B cell (primary cell): ENCODE results near the gene GSKIP. TPM values are rescaled to one million over a fixed set of nuclear protein-coding genes. Genes with fewer than 3 reads are reported as not detected.
A peak's percentile ranks its signal among the peaks of the same experiment; 100 is the strongest.

ENCODE experiments used
- ATAC-seq: fragments of 200-7000 bp; cut with Tn5 transposase; one replicate; pipeline ENCODE4 v1.10.0; 2021; ENCODE audit warnings: low read depth, mild to moderate bottlenecking, moderate number of reproducible peaks, moderate library complexity
- CTCF ChIA-PET: fragments of 350-600 bp; sonication (Branson Sonifier 250); formaldehyde crosslinking; loops from one replicate; lab custom pipeline; 2021; ENCODE audit warnings: antibody characterized with exemption, inconsistent platforms; lab: Charles Lee
- POLR2A ChIA-PET: fragments of 350-600 bp; sonication (Branson Sonifier 250); formaldehyde crosslinking; loops from one replicate; lab custom pipeline; 2021; ENCODE audit warnings: antibody characterized with exemption; lab: Charles Lee
- DNase-seq: peaks from one replicate; pipeline ENCODE4 v3.0.0; 2013
- H2AFZ ChIP-seq: 2 replicates; pipeline ENCODE4 v1.6.1; 2012; ENCODE audit warnings: mild to moderate bottlenecking, low read depth, low read length; ENCODE audit not compliant: insufficient read depth, poor library complexity, severe bottlenecking
- H3K27ac ChIP-seq, 2 donors: 1 replicate in 1 of 2; 2 replicates in 1 of 2; pipeline ENCODE4 v1.5.1; 2012 to 2013; ENCODE audit warnings: low read length in 2 of 2, mild to moderate bottlenecking in 2 of 2, moderate library complexity in 1 of 2
- H3K27me3 ChIP-seq, 4 experiments: fragments of 200-600 bp in 1 of 4; sonication (generic) in 1 of 4; replicated peaks in 1 of 4; 1 replicate in 2 of 4; 2 replicates in 2 of 4; pipeline versions ENCODE4 v1.6.1 to v1.7.0; 2013 to 2016; ENCODE audit warnings: low read length in 3 of 4, mild to moderate bottlenecking in 2 of 4, mixed read lengths in 1 of 4, moderate library complexity in 1 of 4; ENCODE audit not compliant: insufficient read depth in 4 of 4, control insufficient read depth in 3 of 4; ENCODE audit errors: control extremely low read depth in 1 of 4
- H3K36me3 ChIP-seq, 2 experiments: replicated peaks in 1 of 2; 1 replicate in 1 of 2; 2 replicates in 1 of 2; pipeline versions ENCODE4 v1.6.1 to v1.7.1; 2013; ENCODE audit warnings: low read length in 1 of 2; ENCODE audit not compliant: insufficient read depth in 2 of 2, control insufficient read depth in 1 of 2; ENCODE audit errors: control extremely low read depth in 1 of 2, extremely low read depth in 1 of 2
- H3K4me1 ChIP-seq, 2 donors: fragments of 200-600 bp in 1 of 2; sonication (generic) in 1 of 2; 1 replicate in 1 of 2; 2 replicates in 1 of 2; pipeline versions ENCODE4 v1.5.1 to v1.6.1; 2013 to 2017; ENCODE audit warnings: low read length in 2 of 2; ENCODE audit not compliant: control insufficient read depth in 2 of 2, insufficient read depth in 2 of 2
- H3K4me2 ChIP-seq: replicated peaks from 2 replicates; pipeline ENCODE3; 2012; ENCODE audit warnings: mild to moderate bottlenecking, low read depth, low read length; ENCODE audit not compliant: poor library complexity, severe bottlenecking
- H3K4me3 ChIP-seq, 5 experiments: fragments of 200-600 bp in 1 of 5; sonication (generic) in 1 of 5; 1 replicate in 3 of 5; 2 replicates in 2 of 5; pipeline versions ENCODE4 v1.5.1 to v1.7.0; 2011 to 2016; ENCODE audit warnings: low read length in 4 of 5, mild to moderate bottlenecking in 4 of 5, low read depth in 2 of 5, control low read depth in 1 of 5, moderate library complexity in 1 of 5; ENCODE audit not compliant: insufficient read depth in 1 of 5; ENCODE audit errors: control extremely low read depth in 1 of 5, extremely low read depth in 1 of 5
- H3K79me2 ChIP-seq: fragments of 200-600 bp; sonication (generic); one replicate; pipeline ENCODE4 v1.6.0; 2016; ENCODE audit warnings: low read length; ENCODE audit not compliant: control insufficient read depth, insufficient read depth
- H3K9ac ChIP-seq: fragments of 200-600 bp; sonication (generic); 2 replicates; pipeline ENCODE4 v1.6.1; 2017; ENCODE audit warnings: mild to moderate bottlenecking, low read length, moderate library complexity
- H3K9me3 ChIP-seq, 3 donors: one replicate each; pipeline versions ENCODE4 v1.6.1 to v1.7.1; 2013; ENCODE audit warnings: low read length in 2 of 3; ENCODE audit not compliant: control insufficient read depth in 2 of 3, insufficient read depth in 1 of 3; ENCODE audit errors: control extremely low read depth in 1 of 3
- H4K20me1 ChIP-seq: 2 replicates; pipeline ENCODE4 v1.6.0; 2012; ENCODE audit warnings: mild to moderate bottlenecking, low read length; ENCODE audit not compliant: insufficient read depth, control insufficient read depth, poor library complexity, severe bottlenecking
- H3K27ac Mint-ChIP-seq: one replicate; pipeline ENCODE4 v1.8.0; 2021; ENCODE audit warnings: mixed read lengths
- H3K27me3 Mint-ChIP-seq: one replicate; pipeline ENCODE4 v1.8.0; 2021; ENCODE audit warnings: mixed read lengths
- H3K4me1 Mint-ChIP-seq: one replicate; pipeline ENCODE4 v1.8.0; 2021; ENCODE audit warnings: mixed read lengths
- H3K4me3 Mint-ChIP-seq: one replicate; pipeline ENCODE4 v1.8.0; 2021; ENCODE audit warnings: mixed read lengths
- H3K9me3 Mint-ChIP-seq: one replicate; pipeline ENCODE4 v1.8.0; 2022; ENCODE audit warnings: mixed read lengths; ENCODE audit not compliant: insufficient read depth
- EZH2 ChIP-seq: IDR thresholded peaks from 2 replicates; pipeline ENCODE4 v1.6.1; 2012; ENCODE audit warnings: borderline replicate concordance, low read depth, mild to moderate bottlenecking, moderate library complexity, low read length; ENCODE audit not compliant: insufficient read depth, poor library complexity, severe bottlenecking
- WGBS: methylation state at CpG from one replicate; pipeline ENCODE4 v1.1.5; 2013; ENCODE audit warnings: missing lambda C conversion rate; ENCODE audit not compliant: insufficient coverage; 5-methylcytosine and 5-hydroxymethylcytosine counted together
- intact Hi-C: fragments of 100-400 bp; cut with micrococcal nuclease; formaldehyde crosslinking; loops from one replicate; pipeline ENCODE4 v1.10.0; 2022
- polyA plus RNA-seq: library from polyadenylated mRNA; depleted of rRNA; stranded (reverse); fragments of >200 nt; gene quantifications from 2 replicates; pipeline ENCODE4 v1.2.3, GENCODE V29; 2012
- total RNA-seq, 2 donors: library from RNA; stranded (reverse); fragments of 120-200 nt in 1 of 2; gene quantifications; 1 replicate in 1 of 2; 2 replicates in 1 of 2; pipeline versions ENCODE4 v1.2.3 to v1.2.4, GENCODE V29; 2013 to 2022
- TF ChIP-seq, protein P1 (sequence below): fragments of 200-600 bp; IDR thresholded peaks from one replicate; pipeline ENCODE4 v1.8.0; 2022; ENCODE audit warnings: antibody characterized with exemption, mild to moderate bottlenecking

Gene GSKIP
- total and polyA plus RNA-seq, 2 donors (not counting 1 experiment from before 2014, with no cell fraction given), result 5.7 to 15.8 TPM

DNA sequence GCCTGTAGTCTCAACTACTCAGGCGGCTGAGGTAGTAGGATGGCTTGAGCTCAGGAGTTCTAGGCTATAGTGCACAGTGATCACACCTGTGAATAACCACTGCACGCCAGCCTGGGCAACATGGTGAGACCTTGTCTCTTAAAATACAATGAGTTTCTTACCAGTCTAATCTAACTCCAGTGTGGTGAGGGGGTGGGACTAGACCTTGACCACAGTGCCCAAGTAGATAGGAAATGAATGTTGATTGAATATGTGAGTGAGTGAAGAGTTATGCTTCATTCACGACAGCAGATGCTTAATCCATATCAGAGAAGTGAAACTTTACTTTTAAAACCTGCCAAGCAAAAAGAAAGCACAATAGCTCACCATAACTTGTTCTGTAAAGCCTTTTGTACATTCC, 17.4 kb downstream of the GSKIP start:
- no peaks in the 10 kb centered on the region for H3K27me3 ChIP-seq
- peak overlapping the region; percentile 27 for H3K27ac Mint-ChIP-seq
- POLR2A ChIA-PET, result no interaction called here

DNA sequence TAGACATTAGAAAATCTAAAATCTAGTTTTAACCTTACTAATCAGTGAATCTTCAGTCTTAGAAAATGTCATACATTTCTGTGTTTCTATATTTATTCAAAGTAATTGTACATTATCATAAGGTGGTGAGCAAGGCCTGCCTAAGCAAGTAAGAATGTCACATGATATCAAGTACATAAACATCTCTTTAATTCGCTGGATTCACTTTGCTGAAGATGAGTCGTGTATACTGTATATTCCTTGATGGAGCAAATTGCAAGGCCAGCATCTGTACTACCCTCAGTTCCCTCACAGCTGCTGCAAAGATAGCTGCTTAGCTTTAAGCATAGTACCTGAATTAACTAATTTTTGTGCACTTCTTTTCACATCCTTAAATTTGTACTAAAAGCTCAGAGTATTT, 20.1 kb downstream of the GSKIP start:
- H3K27me3 Mint-ChIP-seq, result no peaks in the 10 kb centered on the region
- POLR2A ChIA-PET, result no interaction called here
- H3K4me1 Mint-ChIP-seq, result peaks cover 9% of the 10 kb centered on the region
- DNase-seq (no peak), ATAC-seq (no peak)
- peaks cover 4 to 7% of the 10 kb centered on the region in 2 donors for H3K4me1 ChIP-seq
- CTCF ChIA-PET, result no interaction called here
- H3K27me3 ChIP-seq, result no peaks in the 10 kb centered on the region
- H3K79me2 ChIP-seq, result peaks cover 3% of the 10 kb centered on the region
- no peaks in the 10 kb centered on the region for H3K9me3 Mint-ChIP-seq
- H2AFZ ChIP-seq, result no peak overlapping the region
- 92% methylated on average over 2 of the region's 2 CpGs for WGBS
- no peaks in the 10 kb centered on the region for H3K9me3 ChIP-seq
- no peak overlapping the region for H3K4me3 Mint-ChIP-seq
- H3K27ac ChIP-seq, result no peak overlapping the region
- H3K27ac Mint-ChIP-seq, result no peak overlapping the region
- no peak overlapping the region for H3K4me3 ChIP-seq
- intact Hi-C loops, result no loop called here
- no peak overlapping the region for H3K4me2 ChIP-seq
- peaks cover 7% of the 10 kb centered on the region for H4K20me1 ChIP-seq
- no peak for TF ChIP-seq EZH2
- TF ChIP-seq, protein P1, sequence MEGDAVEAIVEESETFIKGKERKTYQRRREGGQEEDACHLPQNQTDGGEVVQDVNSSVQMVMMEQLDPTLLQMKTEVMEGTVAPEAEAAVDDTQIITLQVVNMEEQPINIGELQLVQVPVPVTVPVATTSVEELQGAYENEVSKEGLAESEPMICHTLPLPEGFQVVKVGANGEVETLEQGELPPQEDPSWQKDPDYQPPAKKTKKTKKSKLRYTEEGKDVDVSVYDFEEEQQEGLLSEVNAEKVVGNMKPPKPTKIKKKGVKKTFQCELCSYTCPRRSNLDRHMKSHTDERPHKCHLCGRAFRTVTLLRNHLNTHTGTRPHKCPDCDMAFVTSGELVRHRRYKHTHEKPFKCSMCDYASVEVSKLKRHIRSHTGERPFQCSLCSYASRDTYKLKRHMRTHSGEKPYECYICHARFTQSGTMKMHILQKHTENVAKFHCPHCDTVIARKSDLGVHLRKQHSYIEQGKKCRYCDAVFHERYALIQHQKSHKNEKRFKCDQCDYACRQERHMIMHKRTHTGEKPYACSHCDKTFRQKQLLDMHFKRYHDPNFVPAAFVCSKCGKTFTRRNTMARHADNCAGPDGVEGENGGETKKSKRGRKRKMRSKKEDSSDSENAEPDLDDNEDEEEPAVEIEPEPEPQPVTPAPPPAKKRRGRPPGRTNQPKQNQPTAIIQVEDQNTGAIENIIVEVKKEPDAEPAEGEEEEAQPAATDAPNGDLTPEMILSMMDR, result no peak
- H3K9ac ChIP-seq, result no peak overlapping the region
- H3K36me3 ChIP-seq, result peaks cover 4 to 16% of the 10 kb centered on the region in 2 experiments

More for the DNA sequence above, 17.4 kb downstream of the GSKIP start:
- ATAC-seq, result peak; percentile 47
- no peak overlapping the region for H3K9ac ChIP-seq
- no peak overlapping the region for H3K4me3 Mint-ChIP-seq
- peaks cover 3 to 11% of the 10 kb centered on the region in 2 experiments for H3K36me3 ChIP-seq
- no peak for DNase-seq
- H3K4me2 ChIP-seq, result peak overlapping the region; percentile 14
- no peaks in the 10 kb centered on the region for H3K9me3 ChIP-seq
- no peaks in the 10 kb centered on the region for H3K27me3 Mint-ChIP-seq
- H4K20me1 ChIP-seq, result peaks cover 19% of the 10 kb centered on the region
- H3K9me3 Mint-ChIP-seq, result no peaks in the 10 kb centered on the region
- peaks cover 4 to 7% of the 10 kb centered on the region in 2 donors for H3K4me1 ChIP-seq
- no peak for TF ChIP-seq EZH2
- TF ChIP-seq, protein P1, result no peak
- H3K4me3 ChIP-seq, result no peak overlapping the region
- CTCF ChIA-PET, result interaction anchor here (0.8 kb wide), 1 partner anchor 10 kb away, joined by 3 read pairs; no protein-coding TSS in a partner anchor
- intact Hi-C loops, result no loop called here
- H3K4me1 Mint-ChIP-seq, result peaks cover 9% of the 10 kb centered on the region
- peak overlapping the region in 1 of 2 donors; percentile 41 for H3K27ac ChIP-seq
- H3K79me2 ChIP-seq, result peaks cover 14% of the 10 kb centered on the region
- no peak overlapping the region for H2AFZ ChIP-seq
- WGBS, result 83% methylated on average over 1 of the region's 3 CpGs
